Stomach smooth muscle (tissue), 2 donors: Measurements from ENCODE around the gene SLC22A3.

ENCODE experiments used
- H3K27ac ChIP-seq: one replicate; pipeline ENCODE4 v1.7.0; 2013; ENCODE audit warnings: mild to moderate bottlenecking, low read length, inconsistent platforms
- H3K27me3 ChIP-seq, 2 donors: one replicate each; pipeline ENCODE4 v1.7.0; 2013; ENCODE audit warnings: low read length in 2 of 2; ENCODE audit not compliant: insufficient read depth in 2 of 2, control insufficient read depth in 1 of 2
- H3K36me3 ChIP-seq, 2 donors: one replicate each; pipeline ENCODE4 v1.7.0; 2013; ENCODE audit warnings: low read length in 2 of 2; ENCODE audit not compliant: control insufficient read depth in 2 of 2, insufficient read depth in 2 of 2
- H3K4me1 ChIP-seq: one replicate; pipeline ENCODE4 v1.7.0; 2013; ENCODE audit warnings: low read length; ENCODE audit not compliant: control insufficient read depth, insufficient read depth
- H3K4me3 ChIP-seq, 2 donors: one replicate each; pipeline ENCODE4 v1.7.0; 2013; ENCODE audit warnings: low read length in 2 of 2
- H3K9ac ChIP-seq, 2 donors: one replicate each; pipeline ENCODE4 v1.7.0; 2013; ENCODE audit warnings: low read length in 2 of 2, mild to moderate bottlenecking in 1 of 2
- H3K9me3 ChIP-seq, 2 donors: one replicate each; pipeline ENCODE4 v1.7.0; 2013; ENCODE audit warnings: low read length in 2 of 2; ENCODE audit not compliant: control insufficient read depth in 2 of 2
- donor health status: healthy.
- donor health status: Pancreatic carcinoma.

The SLC22A3 gene

GRCh38 chr6:160417550-160417949 is 69.4 kb downstream of the SLC22A3 start:
- H3K27me3 ChIP-seq = no peaks in the 10 kb centered on the region
- no peak overlapping the region for H3K27ac ChIP-seq
- H3K9me3 ChIP-seq = no peaks in the 10 kb centered on the region
- H3K36me3 ChIP-seq = no peaks in the 10 kb centered on the region
- no peak overlapping the region for H3K4me3 ChIP-seq
- H3K9ac ChIP-seq = no peak overlapping the region
- H3K4me1 ChIP-seq = peaks cover 13% of the 10 kb centered on the region

GRCh38 chr6:160418370-160418769 is 70.2 kb downstream of the SLC22A3 start:
- Histone ChIP-seq H3K27me3 (no peaks in the 10 kb centered on the region), H3K9me3 (no peaks in the 10 kb centered on the region), H3K27ac (no peak overlapping the region), H3K4me1 (peaks cover 13% of the 10 kb centered on the region), H3K36me3 (no peaks in the 10 kb centered on the region), H3K4me3 (no peak overlapping the region), H3K9ac (no peak overlapping the region)

- no peaks in the 10 kb centered on the region for H3K27me3 ChIP-seq
- no peaks in the 10 kb centered on the region for H3K36me3 ChIP-seq
- H3K4me3 ChIP-seq = no peak overlapping the region
- H3K27ac ChIP-seq = no peak overlapping the region
- H3K4me1 ChIP-seq = peaks cover 13% of the 10 kb centered on the region
- H3K9ac ChIP-seq = no peak overlapping the region
- no peaks in the 10 kb centered on the region for H3K9me3 ChIP-seq
Observed at GRCh38 chr6:160419488-160419887, 71.3 kb downstream of the SLC22A3 start.

- Histone ChIP-seq H3K27ac (peak overlapping the region; percentile 91), H3K4me1 (peaks cover 13% of the 10 kb centered on the region)
Observed at GRCh38 chr6:160420253-160420968, 72.2 kb downstream of the SLC22A3 start.

GRCh38 chr6:160420969-160421556 is 72.9 kb downstream of the SLC22A3 start:
- Histone ChIP-seq H3K36me3 (no peaks in the 10 kb centered on the region), H3K27ac (peak overlapping the region; percentile 91), H3K9me3 (no peaks in the 10 kb centered on the region), H3K27me3 (no peaks in the 10 kb centered on the region), H3K4me3 (peak overlapping the region; percentile 25 to 57), H3K4me1 (peaks cover 13% of the 10 kb centered on the region), H3K9ac (peak overlapping the region; percentile 3 to 80)

More at GRCh38 chr6:160420253-160420968, 72.2 kb downstream of the SLC22A3 start:
- Histone ChIP-seq H3K36me3 (no peaks in the 10 kb centered on the region), H3K9ac (peak overlapping the region in 1 of 2 donors; percentile 3), H3K4me3 (no peak overlapping the region), H3K9me3 (no peaks in the 10 kb centered on the region), H3K27me3 (no peaks in the 10 kb centered on the region)

GRCh38 chr6:160421854-160422253 is 73.7 kb downstream of the SLC22A3 start:
- H3K9ac ChIP-seq = peak overlapping the region; percentile 3 to 80
- H3K9me3 ChIP-seq = no peaks in the 10 kb centered on the region
- no peaks in the 10 kb centered on the region for H3K36me3 ChIP-seq
- peaks cover 14% of the 10 kb centered on the region for H3K4me1 ChIP-seq
- H3K27ac ChIP-seq = peak overlapping the region; percentile 91
- no peaks in the 10 kb centered on the region for H3K27me3 ChIP-seq
- H3K4me3 ChIP-seq = peak overlapping the region in 1 of 2 donors; percentile 57

GRCh38 chr6:160424256-160424655 is 76.1 kb downstream of the SLC22A3 start:
- Histone ChIP-seq H3K36me3 (no peaks in the 10 kb centered on the region), H3K4me1 (peaks cover 23% of the 10 kb centered on the region), H3K27ac (no peak overlapping the region), H3K27me3 (no peaks in the 10 kb centered on the region), H3K9me3 (no peaks in the 10 kb centered on the region), H3K9ac (no peak overlapping the region), H3K4me3 (no peak overlapping the region)

- no peaks in the 10 kb centered on the region for H3K9me3 ChIP-seq
- H3K27ac ChIP-seq = no peak overlapping the region
- no peak overlapping the region for H3K4me3 ChIP-seq
- no peak overlapping the region for H3K9ac ChIP-seq
- H3K36me3 ChIP-seq = no peaks in the 10 kb centered on the region
- H3K27me3 ChIP-seq = no peaks in the 10 kb centered on the region
- H3K4me1 ChIP-seq = peaks cover 14% of the 10 kb centered on the region
Observed at GRCh38 chr6:160426136-160426535, 78.0 kb downstream of the SLC22A3 start.

- no peak overlapping the region for H3K9ac ChIP-seq
- H3K36me3 ChIP-seq = no peaks in the 10 kb centered on the region
- H3K4me3 ChIP-seq = peak overlapping the region; percentile 3 to 15
- H3K27ac ChIP-seq = no peak overlapping the region
- H3K27me3 ChIP-seq = no peaks in the 10 kb centered on the region
- H3K9me3 ChIP-seq = no peaks in the 10 kb centered on the region
- peaks cover 18% of the 10 kb centered on the region for H3K4me1 ChIP-seq
Observed at GRCh38 chr6:160427312-160428068, 79.3 kb downstream of the SLC22A3 start.

GRCh38 chr6:160428069-160428430 is 79.9 kb downstream of the SLC22A3 start:
- Histone ChIP-seq H3K27me3 (no peaks in the 10 kb centered on the region), H3K9ac (no peak overlapping the region), H3K27ac (no peak overlapping the region), H3K36me3 (no peaks in the 10 kb centered on the region), H3K9me3 (no peaks in the 10 kb centered on the region), H3K4me3 (no peak overlapping the region), H3K4me1 (peaks cover 18% of the 10 kb centered on the region)
